Renal cortical epithelial cell (primary cell): ENCODE measurements around the gene C19orf85. TPM values are rescaled to one million over a fixed set of nuclear protein-coding genes. Genes with fewer than 3 reads are reported as not detected.

Experiments
- DNase-seq: peaks from one replicate; pipeline ENCODE4 v3.0.0-alpha.2; 2011; ENCODE audit warnings: low read depth
- total RNA-seq: library from RNA; depleted of rRNA; stranded (reverse); fragments of >200 nt; gene quantifications from 2 replicates; pipeline ENCODE4 v1.2.3, GENCODE V29; 2014

The C19orf85 gene
- total RNA-seq, 1 donor from 2014 or later: not detected

GRCh38 chr19:55489711-55490477, 25.3 kb upstream of the C19orf85 start:
- no peak for DNase-seq

- DNase-seq: no peak
Measured at GRCh38 chr19:55488986-55489710, 24.6 kb upstream of the C19orf85 start.

GRCh38 chr19:55487924-55488687, 23.6 kb upstream of the C19orf85 start, which contains the start of gene SSC5D:
SSC5D (plus strand) TSS chr19:55488436; CDS start chr19:55488590, 154 bp downstream.
- no peak for DNase-seq

GRCh38 chr19:55486971-55487923, 22.7 kb upstream of the C19orf85 start:
- DNase-seq: peak; percentile 86

GRCh38 chr19:55486043-55486970, 21.8 kb upstream of the C19orf85 start:
- DNase-seq: no peak

- no peak for DNase-seq
Measured at GRCh38 chr19:55485439-55486011, 21.0 kb upstream of the C19orf85 start.

GRCh38 chr19:55484593-55485438, 20.3 kb upstream of the C19orf85 start, which contains the start of gene NAT14:
NAT14 (plus strand) TSS chr19:55485188; CDS start chr19:55485709, 521 bp downstream.
- DNase-seq: no peak

GRCh38 chr19:55483706-55484592, 19.4 kb upstream of the C19orf85 start:
- no peak for DNase-seq

GRCh38 chr19:55482967-55483705, 18.6 kb upstream of the C19orf85 start:
- DNase-seq: no peak

GRCh38 chr19:55482156-55482961, 17.8 kb upstream of the C19orf85 start:
- DNase-seq: no peak

- no peak for DNase-seq
Measured at GRCh38 chr19:55481794-55482155, 17.2 kb upstream of the C19orf85 start.

- no peak for DNase-seq
Measured at GRCh38 chr19:55481148-55481793, 16.7 kb upstream of the C19orf85 start.

GRCh38 chr19:55479451-55480230, 15.1 kb upstream of the C19orf85 start:
- DNase-seq: peak; percentile 86

GRCh38 chr19:55479045-55479444, 14.5 kb upstream of the C19orf85 start:
- DNase-seq: no peak

- DNase-seq: no peak
Measured at GRCh38 chr19:55478364-55478763, 13.8 kb upstream of the C19orf85 start.
